HG03558 (cell line): ENCODE results near the gene FOSL1.
"Not testable (repeated sequence)": the region's sequence is repeated elsewhere in the genome, so short reads cannot be mapped to it uniquely, and the experiment has no call there.

Experiments used
- ATAC-seq: cut with Tn5 transposase; IDR thresholded peaks from one replicate; pipeline ENCODE4 v1.9.1; 2021; ENCODE audit warnings: moderate number of reproducible peaks; ENCODE audit not compliant: unreplicated experiment; ENCODE audit errors: extremely low read depth

Gene FOSL1

GRCh38 chr11:65897020-65897471 lies 3.1 kb downstream of the FOSL1 start:
- ATAC-seq, result no peak

- no peak for ATAC-seq
Observed at GRCh38 chr11:65896034-65896999, 3.9 kb downstream of the FOSL1 start.

GRCh38 chr11:65895482-65895981 lies 4.7 kb downstream of the FOSL1 start:
- no peak for ATAC-seq

- no peak for ATAC-seq
Observed at GRCh38 chr11:65894034-65894591, 6.1 kb downstream of the FOSL1 start.

- no peak for ATAC-seq
Observed at GRCh38 chr11:65892661-65893317, 7.4 kb downstream of the FOSL1 start.

- ATAC-seq, result not testable (repeated sequence)
Observed at GRCh38 chr11:65892137-65892540, 8.0 kb downstream of the FOSL1 start.

GRCh38 chr11:65891219-65892136 lies 8.7 kb downstream of the FOSL1 start:
- ATAC-seq, result no peak

- no peak for ATAC-seq
Observed at GRCh38 chr11:65890324-65891218, 9.6 kb downstream of the FOSL1 start, which contains the start of gene CCDC85B. CCDC85B (plus strand) TSS chr11:65890673; CDS start chr11:65890784, 111 bp downstream.

GRCh38 chr11:65888163-65888814 lies 11.9 kb downstream of the FOSL1 start, which contains the start of gene FIBP:
FIBP (minus strand) TSS chr11:65888471; CDS start chr11:65888418, 53 bp downstream.
- no peak for ATAC-seq

- no peak for ATAC-seq
Observed at GRCh38 chr11:65887723-65888162, 12.4 kb downstream of the FOSL1 start.

GRCh38 chr11:65886826-65887722 lies 13.1 kb downstream of the FOSL1 start:
- no peak for ATAC-seq

- ATAC-seq, result no peak
Observed at GRCh38 chr11:65885808-65886536, 14.2 kb downstream of the FOSL1 start.

- ATAC-seq, result no peak
Observed at GRCh38 chr11:65885231-65885630, 15.0 kb downstream of the FOSL1 start.

- no peak for ATAC-seq
Observed at GRCh38 chr11:65884716-65885092, 15.5 kb downstream of the FOSL1 start.

- no peak for ATAC-seq
Observed at GRCh38 chr11:65883786-65884715, 16.1 kb downstream of the FOSL1 start.
